Measurements from ENCODE around the gene NPIPB2. TPM values are rescaled to one million over a fixed set of nuclear protein-coding genes. Genes with fewer than 3 reads are reported as not detected.
"Not testable (repeated sequence)": the region's sequence is repeated elsewhere in the genome, so short reads cannot be mapped to it uniquely, and the experiment has no call there.

The NPIPB2 gene
- total and polyA plus RNA-seq, 5 donors from 2014 or later: 0.44 to 17.5 (median 2.2) TPM; not detected in 1

- Histone ChIP-seq H3K27ac (ENCODE audit: insufficient read depth, low read length, poor library complexity, severe bottlenecking) (no peak overlapping the region), H3K4me3 (ENCODE audit: low read depth, low read length) (no peak overlapping the region), H3K36me3 (ENCODE audit: control insufficient read depth, insufficient read depth, low read length) (no peaks in the 10 kb centered on the region), H3K4me1 (ENCODE audit: control insufficient read depth, insufficient read depth, low read length, poor library complexity, severe bottlenecking) (no peaks in the 10 kb centered on the region), H3K27me3 (ENCODE audit: control insufficient read depth, insufficient read depth, low read length) (no peaks in the 10 kb centered on the region), H3K9me3 (ENCODE audit: control insufficient read depth in 2 of 2, low read length in 2 of 2) (no peaks in the 10 kb centered on the region)
- Mint-ChIP-seq H3K4me3 (no peak overlapping the region), H3K4me1 (peaks cover 0 to 7% (median 0%) of the 10 kb centered on the region in 4 donors), H3K27me3 (peaks cover 10% of the 10 kb centered on the region), H3K36me3 (no peaks in the 10 kb centered on the region), H3K9me3 (peaks cover 0 to 1% (median 0%) of the 10 kb centered on the region in 7 donors), H3K27ac (no peak overlapping the region)
- no peak for ATAC-seq (ENCODE audit: low read depth in 2 of 2)
- DNase-seq: no peak
These were observed 25.5 kb upstream of the NPIPB2 start for GRCh38 chr16:11967195-11967911.

- Histone ChIP-seq H3K4me1 (ENCODE audit: control insufficient read depth, insufficient read depth, low read length, poor library complexity, severe bottlenecking) (no peaks in the 10 kb centered on the region), H3K9me3 (ENCODE audit: control insufficient read depth in 2 of 2, low read length in 2 of 2) (no peaks in the 10 kb centered on the region), H3K27me3 (ENCODE audit: control insufficient read depth, insufficient read depth, low read length) (no peaks in the 10 kb centered on the region), H3K36me3 (ENCODE audit: control insufficient read depth, insufficient read depth, low read length) (no peaks in the 10 kb centered on the region), H3K27ac (ENCODE audit: insufficient read depth, low read length, poor library complexity, severe bottlenecking) (no peak overlapping the region), H3K4me3 (ENCODE audit: low read depth, low read length) (no peak overlapping the region)
- no peak for ATAC-seq (ENCODE audit: low read depth in 2 of 2)
- Mint-ChIP-seq H3K27ac (peak overlapping the region in 1 of 3 donors; percentile 38), H3K36me3 (no peaks in the 10 kb centered on the region), H3K9me3 (peaks cover 0 to 1% (median 0%) of the 10 kb centered on the region in 7 donors), H3K4me1 (peaks cover 0 to 7% (median 0%) of the 10 kb centered on the region in 4 donors), H3K4me3 (peak overlapping the region in 1 of 4 donors; percentile 28), H3K27me3 (peaks cover 10% of the 10 kb centered on the region)
- no peak for DNase-seq
These were observed 24.3 kb upstream of the NPIPB2 start for GRCh38 chr16:11966173-11966572.

GRCh38 chr16:11964761-11965551, 23.1 kb upstream of the NPIPB2 start, which contains the start of gene TNFRSF17:
Gene TNFRSF17 (plus strand): TSS chr16:11965210. CDS start chr16:11965325, 115 bp downstream.
- no peak within 1 kb of the TSS for H3K4me3 ChIP-seq (ENCODE audit: low read depth, low read length)

GRCh38 chr16:11963706-11964105, 21.9 kb upstream of the NPIPB2 start:
- Histone ChIP-seq H3K36me3 (ENCODE audit: control insufficient read depth, insufficient read depth, low read length) (no peaks in the 10 kb centered on the region), H3K27me3 (ENCODE audit: control insufficient read depth, insufficient read depth, low read length) (no peaks in the 10 kb centered on the region), H3K4me3 (ENCODE audit: low read depth, low read length) (no peak overlapping the region), H3K27ac (ENCODE audit: insufficient read depth, low read length, poor library complexity, severe bottlenecking) (no peak overlapping the region), H3K4me1 (ENCODE audit: control insufficient read depth, insufficient read depth, low read length, poor library complexity, severe bottlenecking) (no peaks in the 10 kb centered on the region), H3K9me3 (ENCODE audit: control insufficient read depth in 2 of 2, low read length in 2 of 2) (no peaks in the 10 kb centered on the region)
- Mint-ChIP-seq H3K4me3 (no peak overlapping the region), H3K9me3 (peaks cover 0 to 1% (median 0%) of the 10 kb centered on the region in 7 donors), H3K27me3 (peaks cover 25% of the 10 kb centered on the region), H3K27ac (no peak overlapping the region), H3K4me1 (peaks cover 0 to 7% (median 0%) of the 10 kb centered on the region in 4 donors), H3K36me3 (no peaks in the 10 kb centered on the region)
- ATAC-seq (ENCODE audit: low read depth in 2 of 2) (no peak), DNase-seq (no peak)

More at GRCh38 chr16:11964761-11965551, 23.1 kb upstream of the NPIPB2 start, which contains the start of gene TNFRSF17:
- Mint-ChIP-seq H3K4me3 (no peak within 1 kb of the TSS), H3K27me3 (peaks cover 22% of the 10 kb centered on the region), H3K4me1 (peaks cover 0 to 7% (median 0%) of the 10 kb centered on the region in 4 donors), H3K36me3 (no peaks in the 10 kb centered on the region), H3K27ac (peak within 1 kb of the TSS in 1 of 3 donors; percentile 26), H3K9me3 (peaks cover 0 to 1% (median 0%) of the 10 kb centered on the region in 7 donors)
- H3K27me3 ChIP-seq (ENCODE audit: control insufficient read depth, insufficient read depth, low read length): no peaks in the 10 kb centered on the region
- DNase-seq (no peak), ATAC-seq (ENCODE audit: low read depth in 2 of 2) (no peak)
- H3K36me3 ChIP-seq (ENCODE audit: control insufficient read depth, insufficient read depth, low read length): no peaks in the 10 kb centered on the region
- H3K27ac ChIP-seq (ENCODE audit: insufficient read depth, low read length, poor library complexity, severe bottlenecking): no peak within 1 kb of the TSS
- no peaks in the 10 kb centered on the region for H3K9me3 ChIP-seq (ENCODE audit: control insufficient read depth in 2 of 2, low read length in 2 of 2)
- no peaks in the 10 kb centered on the region for H3K4me1 ChIP-seq (ENCODE audit: control insufficient read depth, insufficient read depth, low read length, poor library complexity, severe bottlenecking)

- peaks cover 25% of the 10 kb centered on the region for H3K27me3 Mint-ChIP-seq
- H3K4me3 ChIP-seq (ENCODE audit: low read depth, low read length); H3K4me1 Mint-ChIP-seq; ATAC-seq (ENCODE audit: low read depth in 2 of 2); H3K27me3 ChIP-seq (ENCODE audit: control insufficient read depth, insufficient read depth, low read length); H3K36me3 Mint-ChIP-seq; H3K27ac ChIP-seq (ENCODE audit: insufficient read depth, low read length, poor library complexity, severe bottlenecking); DNase-seq; H3K9me3 ChIP-seq (ENCODE audit: control insufficient read depth in 2 of 2, low read length in 2 of 2); H3K36me3 ChIP-seq (ENCODE audit: control insufficient read depth, insufficient read depth, low read length); H3K4me1 ChIP-seq (ENCODE audit: control insufficient read depth, insufficient read depth, low read length, poor library complexity, severe bottlenecking); H3K9me3 Mint-ChIP-seq; H3K27ac Mint-ChIP-seq; H3K4me3 Mint-ChIP-seq: not testable (repeated sequence)
These were observed 21.1 kb upstream of the NPIPB2 start for GRCh38 chr16:11962978-11963377.

GRCh38 chr16:11962457-11962856, 20.6 kb upstream of the NPIPB2 start:
- H3K9me3 ChIP-seq (ENCODE audit: control insufficient read depth in 2 of 2, low read length in 2 of 2); H3K4me1 ChIP-seq (ENCODE audit: control insufficient read depth, insufficient read depth, low read length, poor library complexity, severe bottlenecking); H3K27ac Mint-ChIP-seq; H3K36me3 Mint-ChIP-seq; H3K27me3 ChIP-seq (ENCODE audit: control insufficient read depth, insufficient read depth, low read length); H3K4me3 Mint-ChIP-seq; H3K4me1 Mint-ChIP-seq; H3K36me3 ChIP-seq (ENCODE audit: control insufficient read depth, insufficient read depth, low read length); DNase-seq; H3K9me3 Mint-ChIP-seq; ATAC-seq (ENCODE audit: low read depth in 2 of 2); H3K4me3 ChIP-seq (ENCODE audit: low read depth, low read length); H3K27ac ChIP-seq (ENCODE audit: insufficient read depth, low read length, poor library complexity, severe bottlenecking): not testable (repeated sequence)
- peaks cover 25% of the 10 kb centered on the region for H3K27me3 Mint-ChIP-seq

GRCh38 chr16:11957591-11958395, 15.9 kb upstream of the NPIPB2 start:
- DNase-seq (no peak), ATAC-seq (ENCODE audit: low read depth in 2 of 2) (no peak)
- Histone ChIP-seq H3K27me3 (ENCODE audit: control insufficient read depth, insufficient read depth, low read length) (no peaks in the 10 kb centered on the region), H3K36me3 (ENCODE audit: control insufficient read depth, insufficient read depth, low read length) (no peaks in the 10 kb centered on the region), H3K27ac (ENCODE audit: insufficient read depth, low read length, poor library complexity, severe bottlenecking) (no peak overlapping the region), H3K9me3 (ENCODE audit: control insufficient read depth in 2 of 2, low read length in 2 of 2) (no peaks in the 10 kb centered on the region), H3K4me1 (ENCODE audit: control insufficient read depth, insufficient read depth, low read length, poor library complexity, severe bottlenecking) (no peaks in the 10 kb centered on the region), H3K4me3 (ENCODE audit: low read depth, low read length) (no peak overlapping the region)
- no peaks in the 10 kb centered on the region for H3K9me3 Mint-ChIP-seq
- H3K4me3 Mint-ChIP-seq: no peak overlapping the region
- H3K4me1 Mint-ChIP-seq: peaks cover 0 to 2% (median 0%) of the 10 kb centered on the region in 4 donors
- peaks cover 4% of the 10 kb centered on the region for H3K36me3 Mint-ChIP-seq
- H3K27ac Mint-ChIP-seq: no peak overlapping the region
- H3K27me3 Mint-ChIP-seq: peaks cover 26% of the 10 kb centered on the region

Measured in CD4-positive, CD25-positive, alpha-beta regulatory T cell (primary cell).